ENCODE results near the gene TMEM219.

DNA sequence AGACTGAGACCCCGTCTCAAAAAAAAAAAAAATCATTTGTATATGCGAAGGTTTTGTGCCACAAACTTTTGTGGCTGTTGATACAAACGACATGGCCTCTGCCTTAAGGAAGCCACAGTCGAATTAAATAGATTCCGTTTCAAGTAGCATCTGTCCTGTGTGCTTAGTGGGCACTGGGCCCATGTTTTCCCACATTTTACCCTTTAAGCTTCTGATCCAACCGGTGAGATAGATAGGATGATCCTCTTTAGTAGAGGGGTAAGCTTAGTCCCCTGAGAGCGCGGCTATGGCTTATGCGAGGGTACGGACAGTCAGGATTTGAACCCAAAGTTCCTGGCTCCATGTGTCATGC, 776 bp upstream of the TMEM219 start:
- TF ChIP-seq POLR2A (IDR thresholded peaks at IDR 0.05; ENCODE audit: low read depth, low read length) (no peak), TAF1 (IDR thresholded peaks at IDR 0.05; ENCODE audit: borderline replicate concordance, low read depth, low read length) (no peak), POLR2AphosphoS5 (IDR thresholded peaks at IDR 0.05; ENCODE audit: low read depth, low read length) (no peak)
